OCI-M2 (cell line): ENCODE results near the gene GGTA1.
A peak's percentile ranks its signal among the peaks of the same experiment; 100 is the strongest.
"Not testable (repeated sequence)": the region's sequence is repeated elsewhere in the genome, so short reads cannot be mapped to it uniquely, and the experiment has no call there.

ENCODE experiments used
- DNase-seq: peaks from one replicate; lab custom pipeline; 2025; ENCODE audit not compliant: unreplicated experiment; lab: John Stamatoyannopoulos, UW

GGTA1 gene

GRCh38 chr9:121499427-121500164, at the start of gene GGTA1:
Gene GGTA1 (minus strand): TSS chr9:121499844. CDS start chr9:121467922, 31,922 bp downstream.
- no peak for DNase-seq

GRCh38 chr9:121548666-121549065, 49.0 kb upstream of the GGTA1 start:
- DNase-seq, result no peak

DNA sequence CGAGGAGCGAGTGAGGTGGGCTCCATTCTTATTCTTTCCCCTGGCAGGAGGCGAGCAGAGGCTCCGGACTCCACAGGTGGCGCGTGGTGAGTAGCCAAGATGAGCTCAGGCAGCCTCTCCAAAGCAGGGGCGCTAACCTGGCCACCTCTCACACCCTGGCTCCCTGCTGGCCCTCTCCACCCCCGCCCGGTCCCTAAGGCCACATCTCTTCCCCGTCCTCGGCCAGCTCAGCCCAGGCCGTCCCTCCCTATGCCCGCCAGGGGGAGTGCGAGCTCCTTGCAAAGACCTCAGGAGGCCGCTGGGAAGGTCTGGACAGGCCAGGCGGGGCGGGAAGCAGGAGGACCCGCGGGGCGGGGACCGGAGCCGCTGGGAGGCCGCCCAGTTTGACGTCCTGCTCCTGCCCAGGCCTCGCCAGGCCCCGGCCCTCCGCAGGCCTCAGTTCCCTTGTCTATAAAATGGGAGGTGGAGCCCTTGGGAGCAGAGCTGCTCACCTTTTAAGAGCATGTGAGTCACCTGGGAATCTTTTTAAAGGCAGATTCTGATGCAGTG, 46.3 kb upstream of the GGTA1 start:
- peak; percentile 13 for DNase-seq

DNA sequence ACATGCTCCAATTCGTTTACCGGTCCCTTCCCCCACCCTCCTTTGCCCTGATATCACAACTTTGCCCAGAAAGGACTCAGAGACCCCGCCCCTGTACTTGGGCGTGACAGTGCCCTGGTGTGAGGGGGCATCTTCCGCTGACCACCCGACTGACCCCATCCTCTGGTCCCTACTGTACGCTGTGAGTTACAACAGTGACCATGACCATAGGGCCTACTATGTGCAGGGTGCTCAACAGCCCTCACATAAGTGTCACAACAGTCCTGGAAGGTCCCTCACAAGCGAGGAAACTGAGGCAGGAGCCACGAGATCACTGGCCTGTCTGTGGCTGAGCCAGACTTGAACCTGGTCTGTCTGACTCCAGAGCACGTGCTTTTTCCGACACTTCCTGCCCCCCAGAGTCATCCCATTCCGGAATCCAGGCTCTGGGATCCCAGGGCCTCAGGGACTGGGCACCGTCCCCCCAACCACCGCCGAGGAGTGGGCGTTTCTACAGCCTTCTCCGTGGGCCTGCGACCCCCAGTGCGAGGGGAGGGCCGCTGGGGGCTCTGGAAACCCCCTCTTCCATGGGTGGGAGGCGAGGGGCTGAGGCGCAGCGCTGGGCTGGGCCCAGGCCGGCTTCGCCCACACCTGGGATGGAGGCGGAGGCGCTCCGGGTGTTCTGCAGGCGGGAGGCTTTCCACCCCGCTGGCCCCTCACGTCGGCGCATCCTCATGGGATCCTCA, 45.7 kb upstream of the GGTA1 start:
- DNase-seq, result no peak

DNA sequence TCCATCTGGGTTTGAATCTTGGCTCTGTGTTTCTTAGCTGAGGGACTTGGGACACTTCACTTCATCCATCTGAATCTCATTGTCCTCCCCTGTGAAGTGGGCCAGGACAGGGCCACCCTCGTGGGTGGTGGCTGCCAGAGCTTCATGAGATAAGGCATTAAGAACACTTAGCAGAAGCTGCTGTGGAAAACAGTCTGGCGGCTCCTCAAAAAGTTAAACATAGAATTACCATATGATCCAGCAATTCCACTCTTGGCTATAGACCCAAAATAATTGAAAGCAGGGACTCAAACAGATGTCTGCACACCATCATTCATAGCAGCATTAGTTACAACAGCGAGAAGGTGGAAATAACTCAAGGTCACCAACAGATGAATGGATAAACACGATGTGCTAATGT, 42.4 kb upstream of the GGTA1 start:
- DNase-seq, result no peak

DNA sequence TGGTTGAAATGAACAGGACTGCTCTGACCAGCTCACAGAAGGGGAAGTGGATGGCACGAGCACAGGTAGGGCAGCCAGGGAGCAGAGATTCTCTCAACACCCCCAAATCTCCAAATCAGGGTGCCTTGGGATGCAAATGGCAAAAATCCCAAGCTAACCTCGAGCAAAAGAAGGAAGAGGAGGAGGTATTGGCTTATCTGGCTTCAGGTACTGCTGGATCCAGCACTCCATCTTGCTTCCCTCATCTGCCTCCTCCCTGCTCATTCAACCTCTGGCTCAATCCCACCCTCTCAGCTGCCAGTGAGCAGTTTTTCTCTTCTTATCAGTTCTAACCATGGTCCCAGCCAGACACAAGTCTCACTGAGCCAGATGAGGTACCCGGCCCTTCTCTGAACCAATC, 41.6 kb upstream of the GGTA1 start:
- DNase-seq, result no peak

- DNase-seq, result no peak
Measured at GRCh38 chr9:121538221-121538620, 38.6 kb upstream of the GGTA1 start.

DNA sequence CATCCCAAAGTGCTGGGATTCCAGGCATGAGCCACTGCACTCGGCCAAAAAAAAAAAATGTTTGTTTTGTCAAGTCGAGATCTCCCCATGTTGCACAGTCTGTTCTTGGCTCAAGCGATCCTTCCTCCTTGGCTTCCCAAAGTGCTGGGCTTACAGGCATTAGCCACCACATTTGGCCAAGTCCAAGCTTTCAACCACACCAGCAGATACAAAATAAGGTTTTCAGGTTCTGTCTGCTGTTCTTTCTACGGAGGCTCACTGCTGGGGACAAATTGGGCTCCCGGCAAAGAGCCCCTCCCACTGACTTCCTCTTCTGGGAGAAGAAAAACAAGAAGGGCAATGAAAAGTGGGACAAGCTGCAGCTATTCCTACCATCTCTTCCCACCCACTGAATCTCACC, 37.6 kb upstream of the GGTA1 start:
- DNase-seq, result no peak

GRCh38 chr9:121532881-121533280, 33.2 kb upstream of the GGTA1 start:
- DNase-seq, result no peak

GRCh38 chr9:121529237-121529987, 29.8 kb upstream of the GGTA1 start:
- DNase-seq, result no peak

- no peak for DNase-seq
Measured at GRCh38 chr9:121528642-121529041, 29.0 kb upstream of the GGTA1 start.

DNA sequence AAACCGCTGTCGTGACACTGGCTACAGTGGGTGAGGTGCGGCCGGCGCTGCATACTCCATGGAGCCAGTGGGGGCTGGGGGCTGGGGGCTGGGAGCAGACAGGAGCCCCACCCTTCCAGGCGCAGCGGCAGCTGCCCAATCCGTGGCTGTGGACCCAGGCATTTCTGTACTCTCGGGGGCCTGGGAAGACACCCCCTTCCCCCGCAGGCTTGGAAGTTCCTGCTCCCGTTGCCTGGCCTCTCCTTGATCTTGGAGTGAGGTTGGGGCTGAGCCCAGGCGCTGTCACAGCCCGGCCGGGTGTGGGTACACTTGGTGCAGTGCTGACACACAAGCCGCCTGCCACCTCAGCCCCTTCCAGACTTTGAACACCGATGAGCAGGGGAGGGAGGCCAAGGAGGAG, 27.7 kb upstream of the GGTA1 start:
- no peak for DNase-seq

- DNase-seq, result not testable (repeated sequence)
Measured at GRCh38 chr9:121519688-121520087, 20.0 kb upstream of the GGTA1 start.

GRCh38 chr9:121518634-121519033, 19.0 kb upstream of the GGTA1 start:
- DNase-seq, result no peak

DNA sequence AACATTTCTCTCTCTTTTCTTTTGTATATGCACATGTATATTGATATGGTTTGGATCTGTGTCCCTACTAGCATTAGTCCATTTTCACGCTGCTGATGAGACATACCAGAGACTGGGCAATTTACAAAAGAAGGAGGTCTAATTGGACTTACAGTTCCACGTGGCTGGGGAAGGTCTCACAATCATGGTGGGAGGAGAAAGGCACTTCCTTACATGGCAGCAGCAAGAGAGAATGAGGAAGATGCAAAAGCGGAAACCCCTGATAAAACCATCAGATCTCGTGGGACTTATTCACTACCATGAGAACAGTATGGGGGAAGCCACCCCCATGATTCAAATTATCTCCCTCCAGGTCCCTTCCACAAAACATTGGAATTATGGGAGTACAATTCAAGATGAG, 13.5 kb upstream of the GGTA1 start:
- not testable (repeated sequence) for DNase-seq

DNA sequence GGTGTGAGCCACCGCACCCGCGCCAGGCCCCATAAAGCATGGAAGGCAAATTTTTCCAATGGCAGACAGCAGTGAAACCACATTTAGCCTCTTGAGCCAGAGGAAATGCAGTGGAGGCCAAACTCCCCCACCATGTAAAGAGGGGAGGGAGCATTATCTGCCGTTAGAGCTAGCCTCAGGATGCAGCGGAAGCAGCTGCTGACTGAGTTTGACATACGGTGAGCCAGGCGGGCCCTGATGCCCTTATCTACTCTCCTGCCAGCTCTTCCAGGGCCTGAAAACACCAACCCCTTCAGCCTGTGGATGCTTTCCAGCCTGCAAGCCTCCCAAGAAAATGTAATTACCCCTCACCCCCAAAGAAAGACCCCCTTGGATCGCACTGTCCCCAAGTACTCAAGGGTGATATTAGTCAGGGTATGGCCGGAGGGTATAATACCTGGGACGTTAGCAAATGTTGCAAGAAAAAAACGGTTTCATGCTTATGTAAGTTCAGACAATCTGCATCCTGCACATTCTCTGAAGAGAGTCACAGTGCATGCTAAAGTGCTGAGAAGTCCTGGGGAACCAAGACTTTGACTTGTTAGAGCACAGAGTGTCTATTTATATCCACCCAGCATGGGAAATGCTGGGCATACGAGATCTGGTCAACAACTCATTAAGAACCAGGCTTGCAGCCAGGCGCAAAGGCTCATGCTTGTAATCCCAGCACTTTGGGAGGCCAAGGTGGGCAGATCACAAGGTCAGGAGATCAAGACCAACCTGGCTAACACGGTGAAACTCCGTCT, 11.3 kb upstream of the GGTA1 start:
- DNase-seq, result no peak

DNA sequence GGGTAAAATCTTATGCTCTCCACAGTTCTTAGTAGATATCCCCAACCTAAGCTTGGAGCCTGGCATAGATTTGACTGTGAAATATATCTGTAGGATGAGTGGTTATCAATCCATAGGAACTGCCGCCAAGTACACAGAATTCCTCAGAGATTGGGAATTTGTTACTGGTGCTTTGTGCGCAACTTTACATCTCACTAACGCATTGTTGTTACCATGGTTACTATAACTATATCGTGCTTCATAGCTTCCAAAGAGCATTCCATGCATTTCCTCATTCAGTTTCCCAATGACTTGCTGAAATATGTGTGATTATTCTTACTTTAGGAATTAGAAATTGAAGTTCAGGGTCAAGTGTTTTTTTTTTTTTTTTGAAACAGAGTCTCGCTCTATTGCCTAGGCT, 9.5 kb upstream of the GGTA1 start:
- no peak for DNase-seq

- DNase-seq, result no peak
Measured at GRCh38 chr9:121508415-121508814, 8.8 kb upstream of the GGTA1 start.

DNA sequence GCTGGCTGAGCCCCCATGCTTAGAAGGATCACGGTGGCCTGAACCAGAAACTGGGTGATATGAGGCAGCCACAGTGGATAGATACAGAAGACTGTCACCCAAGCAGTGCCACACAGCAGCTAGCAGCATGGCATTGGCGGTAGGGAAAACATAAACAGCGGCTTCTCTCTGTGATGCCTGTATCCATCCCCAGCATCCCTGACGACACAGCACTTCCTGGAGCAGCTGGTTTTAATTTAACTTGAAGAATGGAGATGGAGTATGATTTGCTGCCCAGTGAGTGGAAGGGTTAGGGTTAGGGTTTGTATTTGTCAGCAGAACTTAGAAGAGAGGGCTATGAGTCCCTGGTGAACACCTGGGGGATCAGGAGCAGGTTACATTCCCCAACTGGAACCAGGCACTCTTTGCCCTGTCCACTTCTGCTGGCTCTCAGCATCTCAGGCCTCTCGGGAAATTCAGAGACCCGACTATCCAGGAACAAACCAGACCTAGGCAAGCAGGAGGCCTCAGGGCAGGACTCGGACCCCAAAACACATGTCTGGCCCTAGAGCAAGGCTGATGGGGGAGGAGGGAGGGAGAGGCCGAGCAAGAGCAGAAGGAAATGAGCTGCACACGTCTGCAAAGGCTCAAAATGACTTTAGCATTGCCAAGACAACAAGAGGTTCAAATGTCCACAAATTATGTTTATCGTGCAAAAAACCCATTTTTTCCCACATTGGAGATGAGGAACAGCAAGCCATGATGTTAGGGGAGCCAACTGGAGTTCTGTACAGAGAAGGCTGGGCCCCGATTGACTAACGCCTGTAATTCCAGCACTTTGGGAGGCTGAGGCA, 6.5 kb upstream of the GGTA1 start:
- no peak for DNase-seq

GRCh38 chr9:121503444-121503843, 3.8 kb upstream of the GGTA1 start:
- no peak for DNase-seq
